Mammary epithelial cell (primary cell): ENCODE results near the gene OLAH.

Experiments used
- EZH2 ChIP-seq: IDR thresholded peaks from 2 replicates; pipeline ENCODE4 v1.6.1; 2012; ENCODE audit warnings: low read length, inconsistent platforms, borderline replicate concordance
- TF ChIP-seq, protein P1 (sequence below), 2 donors: IDR thresholded peaks in 1 of 2; conservative IDR thresholded peaks in 1 of 2; 2 replicates each; pipeline ENCODE4 v1.5.1; 2011 to 2012; ENCODE audit warnings: inconsistent platforms in 2 of 2, low read length in 2 of 2, mild to moderate bottlenecking in 2 of 2, control low read depth in 1 of 2, low read depth in 1 of 2; ENCODE audit not compliant: insufficient read depth in 1 of 2; ENCODE audit errors: extremely low read depth in 1 of 2

GRCh38 chr10:15068802-15069201 lies 25.1 kb downstream of the OLAH start:
- TF ChIP-seq, protein P1, sequence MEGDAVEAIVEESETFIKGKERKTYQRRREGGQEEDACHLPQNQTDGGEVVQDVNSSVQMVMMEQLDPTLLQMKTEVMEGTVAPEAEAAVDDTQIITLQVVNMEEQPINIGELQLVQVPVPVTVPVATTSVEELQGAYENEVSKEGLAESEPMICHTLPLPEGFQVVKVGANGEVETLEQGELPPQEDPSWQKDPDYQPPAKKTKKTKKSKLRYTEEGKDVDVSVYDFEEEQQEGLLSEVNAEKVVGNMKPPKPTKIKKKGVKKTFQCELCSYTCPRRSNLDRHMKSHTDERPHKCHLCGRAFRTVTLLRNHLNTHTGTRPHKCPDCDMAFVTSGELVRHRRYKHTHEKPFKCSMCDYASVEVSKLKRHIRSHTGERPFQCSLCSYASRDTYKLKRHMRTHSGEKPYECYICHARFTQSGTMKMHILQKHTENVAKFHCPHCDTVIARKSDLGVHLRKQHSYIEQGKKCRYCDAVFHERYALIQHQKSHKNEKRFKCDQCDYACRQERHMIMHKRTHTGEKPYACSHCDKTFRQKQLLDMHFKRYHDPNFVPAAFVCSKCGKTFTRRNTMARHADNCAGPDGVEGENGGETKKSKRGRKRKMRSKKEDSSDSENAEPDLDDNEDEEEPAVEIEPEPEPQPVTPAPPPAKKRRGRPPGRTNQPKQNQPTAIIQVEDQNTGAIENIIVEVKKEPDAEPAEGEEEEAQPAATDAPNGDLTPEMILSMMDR (conservative IDR thresholded peaks at IDR 0.05 in 1 of 2, IDR thresholded peaks at IDR 0.05 in 1 of 2; ENCODE audit: extremely low read depth in 1 of 2, insufficient read depth in 1 of 2, low read depth in 1 of 2, low read length in 2 of 2) = no peak
- no peak for TF ChIP-seq EZH2
